GM12801 (cell line): ENCODE results near the gene ATP10B.

Experiments used
- CTCF ChIP-seq: IDR thresholded peaks from one replicate; pipeline ENCODE4 v1.5.1; 2011; ENCODE audit warnings: control low read depth; ENCODE audit not compliant: insufficient read length; ENCODE audit errors: extremely low read depth

Gene ATP10B

GRCh38 chr5:160744268-160745101, 107.5 kb downstream of the ATP10B start:
- no peak for TF ChIP-seq CTCF

GRCh38 chr5:160743027-160743426, 109.0 kb downstream of the ATP10B start:
- TF ChIP-seq CTCF = no peak

- TF ChIP-seq CTCF = no peak
Measured at GRCh38 chr5:160742446-160742845, 109.6 kb downstream of the ATP10B start.

- no peak for TF ChIP-seq CTCF
Measured at GRCh38 chr5:160727296-160727997, 124.6 kb downstream of the ATP10B start.

GRCh38 chr5:160726721-160727120, 125.3 kb downstream of the ATP10B start:
- no peak for TF ChIP-seq CTCF

GRCh38 chr5:160720822-160721221, 131.2 kb downstream of the ATP10B start:
- TF ChIP-seq CTCF = no peak

- no peak for TF ChIP-seq CTCF
Measured at GRCh38 chr5:160703547-160704189, 148.3 kb downstream of the ATP10B start.
